Activated naive CD8-positive, alpha-beta T cell treated with anti-CD3 and anti-CD28 coated beads, Interleukin-2, amount 50 U/mL, for 24 hours (primary cell): ENCODE results near the gene NDE1.

Source experiments
- ATAC-seq: fragments of 150-1000 bp; cut with Tn5 transposase; one replicate; pipeline ENCODE4 v1.10.0; 2021
- DNase-seq: peaks from one replicate; pipeline ENCODE4 v3.0.0; 2021
- H3K27ac Mint-ChIP-seq: one replicate; pipeline ENCODE4 v1.8.0; 2021; ENCODE audit warnings: mild to moderate bottlenecking, mixed read lengths
- H3K27me3 Mint-ChIP-seq: one replicate; pipeline ENCODE4 v1.8.0; 2021; ENCODE audit warnings: mixed read lengths
- H3K36me3 Mint-ChIP-seq: one replicate; pipeline ENCODE4 v1.8.0; 2021; ENCODE audit warnings: low read depth, mixed read lengths
- H3K4me1 Mint-ChIP-seq: one replicate; pipeline ENCODE4 v1.8.0; 2021; ENCODE audit warnings: mixed read lengths
- H3K4me3 Mint-ChIP-seq: one replicate; pipeline ENCODE4 v1.8.0; 2021; ENCODE audit warnings: mild to moderate bottlenecking, moderate library complexity, mixed read lengths
- H3K9me3 Mint-ChIP-seq: one replicate; pipeline ENCODE4 v1.8.0; 2021; ENCODE audit warnings: mixed read lengths

Gene NDE1

GRCh38 chr16:15775663-15776304, 125.7 kb downstream of the NDE1 start:
- no peak for DNase-seq
- no peak for ATAC-seq
- Mint-ChIP-seq H3K36me3 (no peaks in the 10 kb centered on the region), H3K9me3 (no peaks in the 10 kb centered on the region), H3K4me1 (no peaks in the 10 kb centered on the region), H3K27me3 (peaks cover 6% of the 10 kb centered on the region), H3K4me3 (no peak overlapping the region), H3K27ac (no peak overlapping the region)
